ENCODE data around the gene ANKH. TPM values are rescaled to one million over a fixed set of nuclear protein-coding genes. Genes with fewer than 3 reads are reported as not detected.

The ANKH gene
- total RNA-seq, 1 experiment from 2014 or later: 81.4 TPM

- TF ChIP-seq CTCF (conservative IDR thresholded peaks at IDR 0.05) (no peak), EZH2 (IDR thresholded peaks at IDR 0.05; ENCODE audit: low read depth) (no peak)
- Histone ChIP-seq H3K27me3 (ENCODE audit: insufficient read depth, low read depth) (peaks cover 4% of the 10 kb centered on the region; the same call in 1 of the 2 replicates), H3K4me2 (no peak overlapping the region), H3K4me3 (no peak overlapping the region), H3K27ac (no peak overlapping the region), H2AFZ (no peak overlapping the region), H4K20me1 (ENCODE audit: insufficient read depth) (no peaks in the 10 kb centered on the region), H3K36me3 (ENCODE audit: low read depth) (no peaks in the 10 kb centered on the region), H3K9me2 (ENCODE audit: insufficient read depth) (no peaks in the 10 kb centered on the region), H3K9me3 (ENCODE audit: insufficient read depth, low read depth) (no peaks in the 10 kb centered on the region), H3K4me1 (replicated peaks; ENCODE audit: insufficient read depth) (no peaks in the 10 kb centered on the region), H3K79me2 (ENCODE audit: low read depth) (no peaks in the 10 kb centered on the region), H3F3A (ENCODE audit: insufficient read depth, low read depth) (no peaks in the 10 kb centered on the region)
- POLR2A ChIA-PET (ENCODE audit: unreplicated experiment): no interaction called here
- no peak for DNase-seq
- no TSS peak for BruUV-seq (replicated peaks)
- CTCF ChIA-PET: no interaction called here
- intact Hi-C loops (cut with micrococcal nuclease; ENCODE audit: unreplicated experiment): no loop called here
Measured at GRCh38 chr5:14882658-14883580, 11.3 kb upstream of the ANKH start.

GRCh38 chr5:14881826-14882225 is 10.2 kb upstream of the ANKH start:
- intact Hi-C loops (cut with micrococcal nuclease; ENCODE audit: unreplicated experiment): no loop called here
- TF ChIP-seq CTCF (conservative IDR thresholded peaks at IDR 0.05): no peak
- no peak for TF ChIP-seq EZH2 (IDR thresholded peaks at IDR 0.05; ENCODE audit: low read depth)
- POLR2A ChIA-PET (ENCODE audit: unreplicated experiment): no interaction called here
- no TSS peak for BruUV-seq (replicated peaks)
- H3K27ac ChIP-seq: no peak overlapping the region
- no peak overlapping the region for H2AFZ ChIP-seq
- H3K4me3 ChIP-seq: no peak overlapping the region
- no peaks in the 10 kb centered on the region for H3K4me1 ChIP-seq (replicated peaks; ENCODE audit: insufficient read depth)
- no peaks in the 10 kb centered on the region for H3K36me3 ChIP-seq (ENCODE audit: low read depth)
- no peaks in the 10 kb centered on the region for H4K20me1 ChIP-seq (ENCODE audit: insufficient read depth)
- no peaks in the 10 kb centered on the region for H3K9me2 ChIP-seq (ENCODE audit: insufficient read depth)
- H3K4me2 ChIP-seq: no peak overlapping the region
- CTCF ChIA-PET: no interaction called here
- H3K27me3 ChIP-seq (ENCODE audit: insufficient read depth, low read depth): no peaks in the 10 kb centered on the region
- H3K79me2 ChIP-seq (ENCODE audit: low read depth): no peaks in the 10 kb centered on the region
- H3K9me3 ChIP-seq (ENCODE audit: insufficient read depth, low read depth): no peaks in the 10 kb centered on the region
- no peaks in the 10 kb centered on the region for H3F3A ChIP-seq (ENCODE audit: insufficient read depth, low read depth)
- DNase-seq: no peak

- H3F3A ChIP-seq (ENCODE audit: insufficient read depth, low read depth): no peaks in the 10 kb centered on the region
- no peak overlapping the region for H3K4me2 ChIP-seq
- CTCF ChIA-PET: no interaction called here
- TF ChIP-seq CTCF (conservative IDR thresholded peaks at IDR 0.05) (no peak), EZH2 (IDR thresholded peaks at IDR 0.05; ENCODE audit: low read depth) (no peak)
- intact Hi-C loops (cut with micrococcal nuclease; ENCODE audit: unreplicated experiment): no loop called here
- H3K9me2 ChIP-seq (ENCODE audit: insufficient read depth): no peaks in the 10 kb centered on the region
- H3K9me3 ChIP-seq (ENCODE audit: insufficient read depth, low read depth): no peaks in the 10 kb centered on the region
- H2AFZ ChIP-seq: no peak overlapping the region
- no peaks in the 10 kb centered on the region for H3K27me3 ChIP-seq (ENCODE audit: insufficient read depth, low read depth)
- POLR2A ChIA-PET (ENCODE audit: unreplicated experiment): interaction anchor here (0.7 kb wide), 1 partner anchor 30 kb away, joined by 4 read pairs; no protein-coding TSS in a partner anchor
- no peaks in the 10 kb centered on the region for H3K4me1 ChIP-seq (replicated peaks; ENCODE audit: insufficient read depth)
- no peaks in the 10 kb centered on the region for H3K36me3 ChIP-seq (ENCODE audit: low read depth)
- no peak overlapping the region for H3K4me3 ChIP-seq
- no peaks in the 10 kb centered on the region for H3K79me2 ChIP-seq (ENCODE audit: low read depth)
- no peaks in the 10 kb centered on the region for H4K20me1 ChIP-seq (ENCODE audit: insufficient read depth)
- no peak for DNase-seq
- no peak overlapping the region for H3K27ac ChIP-seq
- BruUV-seq (replicated peaks): no TSS peak
Measured at GRCh38 chr5:14880688-14881087, 9.1 kb upstream of the ANKH start.
